SK-N-SH treated with all-trans-retinoic acid at 6 μM for 48 hours (cell line): ENCODE data around the gene MYO1F.

ENCODE experiments used
- ARNTL ChIP-seq: fragments of 450-650 bp; formaldehyde crosslinking; IDR thresholded peaks from 2 replicates; pipeline ENCODE4 v1.5.0; 2020; ENCODE audit warnings: low read depth, mild to moderate bottlenecking, moderate library complexity, borderline replicate concordance
- CSRNP3 ChIP-seq: fragments of 250-450 bp; sonication (Bioruptor Pico); IDR thresholded peaks from 2 replicates; pipeline ENCODE4 v1.5.1; 2021; ENCODE audit warnings: mild to moderate bottlenecking, moderate library complexity
- PATZ1 ChIP-seq: fragments of 250-450 bp; sonication (Bioruptor Pico); IDR thresholded peaks from 2 replicates; pipeline ENCODE4 v1.8.0; 2020; ENCODE audit warnings: mild to moderate bottlenecking, moderate library complexity, borderline replicate concordance
- SNAI2 ChIP-seq: fragments of 250-450 bp; sonication (Bioruptor Pico); IDR thresholded peaks from 2 replicates; pipeline ENCODE4 v1.5.0; 2020; ENCODE audit warnings: mild to moderate bottlenecking, moderate library complexity

GRCh38 chr19:8577741-8578140 is 499 bp upstream of the MYO1F start:
- TF ChIP-seq ARNTL (CRISPR knock-in tag), result no peak
- TF ChIP-seq SNAI2 (CRISPR knock-in tag), result no peak
- no peak for TF ChIP-seq CSRNP3
- TF ChIP-seq PATZ1, result no peak
